GM12874 (cell line): ENCODE data around the gene BYSL.
A peak's percentile ranks its signal among the peaks of the same experiment; 100 is the strongest.

Source experiments
- CTCF ChIP-seq: IDR thresholded peaks from 2 replicates; pipeline ENCODE4 v1.5.1; 2011; ENCODE audit warnings: low read depth, mild to moderate bottlenecking, control low read depth, low read length, moderate library complexity; ENCODE audit not compliant: insufficient read depth

BYSL gene

GRCh38 chr6:41935685-41936072, 14.4 kb downstream of the BYSL start:
- TF ChIP-seq CTCF = no peak

- peak; percentile 91 for TF ChIP-seq CTCF
These were observed 15.0 kb downstream of the BYSL start for GRCh38 chr6:41936073-41936837.

- no peak for TF ChIP-seq CTCF
These were observed 16.2 kb downstream of the BYSL start for GRCh38 chr6:41937472-41937860.

- TF ChIP-seq CTCF = no peak
These were observed 16.7 kb downstream of the BYSL start for GRCh38 chr6:41937861-41938574.

- TF ChIP-seq CTCF = no peak
These were observed 17.4 kb downstream of the BYSL start for GRCh38 chr6:41938590-41939175.

GRCh38 chr6:41939176-41939847, 18.0 kb downstream of the BYSL start:
- TF ChIP-seq CTCF = no peak
